Activated CD8-positive, alpha-beta T cell treated with anti-CD3 and anti-CD28 coated beads for 36 hours (primary cell): ENCODE measurements around the gene LDB2. TPM values are rescaled to one million over a fixed set of nuclear protein-coding genes. Genes with fewer than 3 reads are reported as not detected.

Experiments used
- ATAC-seq: fragments of 200-7000 bp; cut with Tn5 transposase; one replicate; pipeline ENCODE4 v1.10.0; 2021; ENCODE audit warnings: mild to moderate bottlenecking, moderate library complexity
- CTCF ChIA-PET: fragments of 350-600 bp; sonication (Branson Sonifier 250); formaldehyde crosslinking; loops from one replicate; lab custom pipeline; 2021; ENCODE audit warnings: antibody characterized with exemption; lab: Charles Lee
- POLR2A ChIA-PET: fragments of 350-600 bp; sonication (Branson Sonifier 250); formaldehyde crosslinking; loops from one replicate; lab custom pipeline; 2021; ENCODE audit warnings: antibody characterized with exemption; lab: Charles Lee
- DNase-seq: peaks from one replicate; pipeline ENCODE4 v3.0.0-alpha.2; 2020
- H3K27ac Mint-ChIP-seq: one replicate; pipeline ENCODE4 v1.8.0; 2021; ENCODE audit warnings: mild to moderate bottlenecking, mixed read lengths
- H3K27me3 Mint-ChIP-seq: one replicate; pipeline ENCODE4 v1.8.0; 2021; ENCODE audit warnings: mixed read lengths
- H3K36me3 Mint-ChIP-seq: one replicate; pipeline ENCODE4 v1.8.0; 2021; ENCODE audit warnings: low read depth, mixed read lengths
- H3K4me1 Mint-ChIP-seq: one replicate; pipeline ENCODE4 v1.8.0; 2021; ENCODE audit warnings: low read depth, mixed read lengths
- H3K4me3 Mint-ChIP-seq: one replicate; pipeline ENCODE4 v1.8.0; 2021; ENCODE audit warnings: mild to moderate bottlenecking, moderate library complexity, mixed read lengths
- H3K9me3 Mint-ChIP-seq: one replicate; pipeline ENCODE4 v1.8.0; 2021; ENCODE audit warnings: mixed read lengths
- CTCF ChIP-seq: fragments of 200-600 bp; IDR thresholded peaks from one replicate; pipeline ENCODE4 v1.8.0; 2022; ENCODE audit warnings: antibody characterized with exemption, mild to moderate bottlenecking
- intact Hi-C: fragments of 100-400 bp; cut with micrococcal nuclease; formaldehyde crosslinking; loops from one replicate; pipeline ENCODE4 v1.10.0; 2022
- total RNA-seq, 2 experiments: library from RNA; stranded (reverse); gene quantifications; one replicate each; pipeline ENCODE4 v1.2.3, GENCODE V29; 2021

LDB2 gene
- total RNA-seq, 2 experiments from 2014 or later: not detected

- DNase-seq (no peak), ATAC-seq (no peak)
- Mint-ChIP-seq H3K4me3 (no peak overlapping the region), H3K9me3 (no peaks in the 10 kb centered on the region), H3K36me3 (no peaks in the 10 kb centered on the region), H3K27me3 (peaks cover 3% of the 10 kb centered on the region), H3K4me1 (no peaks in the 10 kb centered on the region), H3K27ac (no peak overlapping the region)
- no peak for TF ChIP-seq CTCF
- CTCF ChIA-PET: interaction anchor here (0.6 kb wide), 1 partner anchor 1296 kb away, joined by 3 read pairs; no protein-coding TSS in a partner anchor
- POLR2A ChIA-PET: no interaction called here
- intact Hi-C loops: no loop called here
Observed at GRCh38 chr4:16741287-16741686, 157.2 kb downstream of the LDB2 start.

- intact Hi-C loops: no loop called here
- H3K4me3 Mint-ChIP-seq: no peak overlapping the region
- H3K36me3 Mint-ChIP-seq: no peaks in the 10 kb centered on the region
- H3K27ac Mint-ChIP-seq: no peak overlapping the region
- POLR2A ChIA-PET: no interaction called here
- CTCF ChIA-PET: no interaction called here
- ATAC-seq (no peak), DNase-seq (no peak)
- H3K4me1 Mint-ChIP-seq: no peaks in the 10 kb centered on the region
- H3K27me3 Mint-ChIP-seq: peaks cover 4% of the 10 kb centered on the region
- no peaks in the 10 kb centered on the region for H3K9me3 Mint-ChIP-seq
- TF ChIP-seq CTCF: no peak
Observed at GRCh38 chr4:16739997-16740624, 158.3 kb downstream of the LDB2 start.

GRCh38 chr4:16738558-16738957 lies 159.9 kb downstream of the LDB2 start:
- POLR2A ChIA-PET: no interaction called here
- H3K9me3 Mint-ChIP-seq: no peaks in the 10 kb centered on the region
- no peak for DNase-seq
- H3K4me3 Mint-ChIP-seq: no peak overlapping the region
- no peak for ATAC-seq
- no peaks in the 10 kb centered on the region for H3K36me3 Mint-ChIP-seq
- H3K27me3 Mint-ChIP-seq: peaks cover 4% of the 10 kb centered on the region
- H3K4me1 Mint-ChIP-seq: no peaks in the 10 kb centered on the region
- CTCF ChIA-PET: no interaction called here
- TF ChIP-seq CTCF: no peak
- intact Hi-C loops: no loop called here
- no peak overlapping the region for H3K27ac Mint-ChIP-seq

- no peak for TF ChIP-seq CTCF
- DNase-seq: no peak
- no peak for ATAC-seq
- Mint-ChIP-seq H3K4me3 (no peak overlapping the region), H3K27ac (no peak overlapping the region), H3K4me1 (no peaks in the 10 kb centered on the region), H3K36me3 (no peaks in the 10 kb centered on the region), H3K9me3 (no peaks in the 10 kb centered on the region), H3K27me3 (peaks cover 6% of the 10 kb centered on the region)
- CTCF ChIA-PET: no interaction called here
- intact Hi-C loops: no loop called here
- POLR2A ChIA-PET: no interaction called here
Observed at GRCh38 chr4:16733509-16733908, 164.9 kb downstream of the LDB2 start.

GRCh38 chr4:16732741-16733140 lies 165.7 kb downstream of the LDB2 start:
- no peaks in the 10 kb centered on the region for H3K9me3 Mint-ChIP-seq
- H3K27me3 Mint-ChIP-seq: peaks cover 6% of the 10 kb centered on the region
- H3K27ac Mint-ChIP-seq: no peak overlapping the region
- ATAC-seq: no peak
- ChIA-PET POLR2A (no interaction called here), CTCF (interaction anchor here (1.1 kb wide), 1 partner anchor 61 kb away, joined by 3 read pairs; no protein-coding TSS in a partner anchor)
- intact Hi-C loops: no loop called here
- H3K4me3 Mint-ChIP-seq: no peak overlapping the region
- H3K36me3 Mint-ChIP-seq: no peaks in the 10 kb centered on the region
- no peak for DNase-seq
- TF ChIP-seq CTCF: no peak
- H3K4me1 Mint-ChIP-seq: no peaks in the 10 kb centered on the region
